ENCODE results near the gene FBXO11.
A peak's percentile ranks its signal among the peaks of the same experiment; 100 is the strongest.

FBXO11 gene

DNA sequence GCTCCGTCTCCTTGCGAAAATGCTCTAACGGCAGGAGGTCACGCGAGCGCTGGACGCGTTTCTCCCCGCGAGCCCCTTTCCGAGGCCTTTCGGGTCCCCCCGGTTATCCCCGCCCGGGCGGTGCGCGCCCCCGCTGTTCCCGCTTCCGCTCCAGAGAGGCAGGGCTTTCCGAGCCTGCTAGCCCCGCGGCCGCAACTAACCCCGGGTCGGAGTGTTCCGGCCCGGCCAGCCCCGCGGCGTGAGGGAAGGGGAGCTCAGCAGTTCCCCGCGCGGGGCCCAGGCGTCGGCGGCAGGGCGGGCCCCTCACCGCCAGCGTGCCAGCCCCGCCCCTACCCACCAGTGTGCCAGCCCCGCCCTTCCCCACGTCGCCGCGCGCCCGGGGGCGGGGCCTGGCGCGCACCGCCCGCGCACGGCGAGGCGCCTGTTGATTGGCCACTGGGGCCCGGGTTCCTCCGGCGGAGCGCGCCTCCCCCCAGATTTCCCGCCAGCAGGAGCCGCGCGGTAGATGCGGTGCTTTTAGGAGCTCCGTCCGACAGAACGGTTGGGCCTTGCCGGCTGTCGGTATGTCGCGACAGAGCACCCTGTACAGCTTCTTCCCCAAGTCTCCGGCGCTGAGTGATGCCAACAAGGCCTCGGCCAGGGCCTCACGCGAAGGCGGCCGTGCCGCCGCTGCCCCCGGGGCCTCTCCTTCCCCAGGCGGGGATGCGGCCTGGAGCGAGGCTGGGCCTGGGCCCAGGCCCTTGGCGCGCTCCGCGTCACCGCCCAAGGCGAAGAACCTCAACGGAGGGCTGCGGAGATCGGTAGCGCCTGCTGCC is 123.4 kb downstream of the FBXO11 start, which contains the start of gene MSH6:
MSH6 (plus strand) TSS at position 475 of the 815 bp plus-strand sequence; CDS start at position 564, 89 bp downstream.
- DNase-seq = peak; percentile 79

DNA sequence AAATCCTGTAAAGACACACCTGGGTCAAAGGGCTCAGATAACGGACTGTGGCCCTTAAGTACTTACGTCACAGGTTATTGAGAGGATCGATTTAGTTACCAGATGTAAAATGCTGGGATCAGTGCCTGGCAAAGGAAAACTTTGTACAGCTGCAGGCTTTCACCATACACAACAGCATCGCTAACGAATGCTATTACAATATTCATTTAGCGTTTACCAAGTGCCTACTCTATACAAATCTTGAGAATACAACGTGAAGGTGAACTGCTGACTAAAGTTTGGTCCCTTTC is 124.0 kb downstream of the FBXO11 start:
- DNase-seq = no peak

DNA sequence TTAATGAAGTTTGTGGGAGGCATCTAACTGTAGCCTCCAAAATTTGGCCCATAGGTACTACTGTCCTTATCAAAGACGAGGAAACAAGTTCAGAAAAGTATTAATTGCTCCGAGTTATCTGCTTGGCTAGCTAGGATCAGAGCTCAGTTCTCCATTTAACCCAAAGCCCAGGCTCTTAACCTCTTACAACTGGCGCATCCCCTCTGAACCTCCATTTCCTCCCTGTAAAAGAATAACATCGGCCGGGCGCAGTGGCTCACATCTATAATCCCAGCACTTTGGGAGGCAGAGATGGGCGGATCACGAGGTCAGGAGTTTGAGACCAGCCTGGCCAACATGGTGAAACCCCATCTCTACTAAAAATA is 126.9 kb downstream of the FBXO11 start:
- no peak for DNase-seq

DNA sequence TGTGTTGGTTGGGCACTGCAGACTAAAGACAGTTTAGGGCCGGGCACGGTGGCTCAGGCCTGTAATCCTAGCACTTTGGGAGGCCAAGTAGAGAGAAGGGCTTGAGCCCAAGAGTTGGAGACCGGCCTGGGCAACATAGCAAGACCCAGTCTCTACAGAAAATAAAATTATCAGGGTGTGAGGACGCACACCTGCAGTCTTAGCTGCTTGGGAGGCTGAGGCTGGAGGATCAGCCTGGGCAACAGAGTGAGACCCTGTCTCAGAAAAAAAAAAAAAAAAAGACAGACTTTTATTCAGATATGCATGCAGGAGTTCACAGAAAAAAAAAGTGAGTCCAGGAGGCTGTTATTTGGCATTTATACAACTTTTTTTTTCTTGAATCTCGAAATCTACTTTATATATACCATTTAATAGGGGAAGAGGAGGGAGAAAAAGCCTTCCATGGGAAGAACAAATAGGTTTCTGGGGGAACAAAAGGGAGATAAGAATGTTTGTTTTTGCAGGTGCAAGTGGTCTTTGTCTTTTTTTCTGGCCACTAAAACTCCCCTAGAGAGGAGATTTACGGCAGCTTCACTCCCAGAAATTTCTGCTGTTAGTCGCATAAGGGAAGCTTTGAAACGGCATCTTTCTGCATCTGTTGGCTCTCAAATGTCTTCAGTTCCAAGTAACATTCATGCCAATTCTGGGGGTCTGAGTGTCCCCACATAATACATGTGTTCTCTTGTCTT is 127.4 kb downstream of the FBXO11 start:
- no peak for DNase-seq

GRCh38 chr2:47777277-47777937 is 128.9 kb downstream of the FBXO11 start:
- DNase-seq = no peak

DNA sequence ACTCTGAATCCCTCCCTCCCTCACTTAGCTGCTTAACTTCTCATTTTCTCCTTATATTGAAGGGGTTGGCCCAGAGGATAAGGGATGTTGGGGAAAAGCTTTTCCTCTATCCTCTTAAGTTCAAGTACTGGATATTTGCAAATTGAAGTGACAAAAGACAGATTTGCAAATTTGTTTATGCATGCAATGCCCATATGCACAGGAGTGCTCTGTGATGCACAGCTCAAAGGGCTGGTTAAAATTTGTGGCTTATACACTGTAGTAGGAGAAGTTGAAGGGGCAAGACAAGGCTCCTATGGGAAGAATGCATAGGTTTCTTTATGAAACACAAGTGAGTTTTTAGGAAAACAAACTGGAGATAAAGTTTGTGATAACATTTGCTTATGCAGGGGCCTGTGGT is 131.7 kb downstream of the FBXO11 start:
- DNase-seq = no peak

DNA sequence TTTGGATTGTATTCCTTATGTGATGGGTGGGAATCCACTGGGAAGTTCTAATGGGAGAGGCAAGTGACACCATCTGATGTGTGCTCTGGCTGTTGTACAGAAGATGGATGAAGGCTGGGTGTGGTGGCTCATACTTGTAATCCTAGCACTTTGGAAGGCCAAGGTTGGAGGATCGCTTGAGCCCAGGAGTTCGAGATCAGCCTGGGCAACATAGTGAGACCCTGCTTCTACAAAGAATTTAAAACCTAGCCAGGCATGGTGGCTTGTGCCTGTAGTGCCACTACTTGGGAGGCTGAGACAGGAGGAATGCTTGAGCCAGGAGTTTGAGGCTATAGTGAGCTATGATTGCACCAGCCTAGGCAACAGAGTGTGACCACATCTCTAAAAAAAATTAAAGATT is 134.0 kb downstream of the FBXO11 start:
- no peak for DNase-seq

- no peak for DNase-seq
Observed at GRCh38 chr2:47771211-47771610, 135.1 kb downstream of the FBXO11 start.

DNA sequence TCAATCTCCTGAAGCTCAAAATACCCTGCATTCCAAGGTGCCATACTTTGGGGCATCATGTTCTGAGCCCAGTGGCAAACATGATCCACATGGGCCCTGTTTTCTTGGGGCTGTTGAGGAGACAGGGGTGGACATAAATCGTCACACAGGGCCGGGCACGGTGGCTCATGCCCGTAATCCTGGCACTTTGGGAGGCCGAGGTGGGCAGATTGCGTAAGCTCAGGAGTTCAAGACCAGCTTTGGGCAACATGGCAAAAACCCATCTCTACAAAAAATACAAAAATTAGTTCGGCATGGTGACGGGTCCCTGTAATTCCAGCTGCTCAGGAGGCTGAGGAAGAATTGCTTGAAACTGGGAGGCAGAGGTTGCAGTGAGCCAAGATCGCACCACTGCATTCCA is 137.0 kb downstream of the FBXO11 start:
- DNase-seq = no peak

DNA sequence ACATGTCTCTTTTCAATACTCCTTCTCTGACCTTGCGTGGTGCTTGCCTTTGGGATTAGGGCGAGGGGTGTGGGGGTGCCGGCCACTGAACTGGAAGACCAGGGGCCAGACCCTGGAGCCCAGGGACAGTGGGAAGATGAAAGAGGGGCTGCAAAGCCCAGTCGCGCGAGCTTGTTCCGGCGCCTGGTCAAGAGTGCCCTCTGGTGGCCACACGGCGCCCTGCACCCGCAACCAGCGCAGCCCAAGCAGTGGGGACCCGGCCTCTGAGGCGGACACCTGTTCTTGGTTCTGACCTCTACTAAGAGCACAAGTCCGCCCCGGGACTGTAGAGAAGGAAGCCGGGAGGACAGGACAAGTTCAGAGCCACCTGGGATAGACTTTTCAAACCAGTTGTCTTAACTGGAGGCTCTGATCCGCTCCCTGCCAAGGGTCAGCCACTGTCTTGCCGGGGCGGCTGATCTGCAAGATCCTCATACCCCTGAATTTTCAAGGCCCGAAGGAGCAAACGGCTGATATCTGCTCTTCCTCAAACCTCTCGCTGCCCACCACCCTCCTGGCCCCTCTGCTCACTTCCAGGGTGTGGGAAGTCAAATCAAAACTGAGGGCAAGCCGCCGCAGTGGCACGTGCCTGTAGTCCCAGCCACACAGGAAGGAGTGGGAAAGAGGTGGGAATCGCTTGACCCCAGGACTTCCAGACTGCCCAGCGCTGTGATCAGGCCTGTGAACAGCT is 138.3 kb downstream of the FBXO11 start:
- DNase-seq = peak; percentile 24

- DNase-seq = no peak
Observed at GRCh38 chr2:47767497-47767844, 138.8 kb downstream of the FBXO11 start.

- peak; percentile 15 for DNase-seq
Observed at GRCh38 chr2:47751856-47752414, 154.4 kb downstream of the FBXO11 start.

DNA sequence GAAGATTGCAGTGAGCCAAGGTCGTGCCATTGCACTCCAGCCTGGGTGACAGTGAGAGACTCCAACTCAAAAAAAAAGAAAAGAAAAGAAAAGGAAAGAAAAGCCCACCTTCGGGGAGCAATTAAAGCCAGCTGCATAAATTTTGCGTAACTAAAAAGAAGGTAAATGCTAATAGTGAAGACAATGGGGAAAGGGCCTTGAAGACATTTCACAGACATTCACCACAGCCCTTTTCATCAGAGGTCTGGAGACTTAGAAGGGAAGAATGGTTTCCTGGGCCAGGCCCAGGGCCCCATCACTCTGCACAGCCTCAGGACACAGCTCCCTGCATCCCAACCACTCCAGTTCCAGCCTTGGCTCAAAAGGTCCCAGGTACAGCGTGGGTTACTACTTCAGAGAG is 158.4 kb downstream of the FBXO11 start:
- no peak for DNase-seq

- no peak for DNase-seq
Observed at GRCh38 chr2:47744074-47744473, 162.2 kb downstream of the FBXO11 start.

- no peak for DNase-seq
Observed at GRCh38 chr2:47741637-47742036, 164.7 kb downstream of the FBXO11 start.

GRCh38 chr2:47741101-47741500 is 165.2 kb downstream of the FBXO11 start:
- DNase-seq = no peak
